Muscle layer of colon (tissue), 2 donors: ENCODE results near the gene CNBD2.
A peak's percentile ranks its signal among the peaks of the same experiment; 100 is the strongest.
"Not testable (repeated sequence)": the region's sequence is repeated elsewhere in the genome, so short reads cannot be mapped to it uniquely, and the experiment has no call there.

Experiments
- H3K27ac ChIP-seq: one replicate; pipeline ENCODE4 v1.7.0; 2013; ENCODE audit warnings: low read depth, mild to moderate bottlenecking, low read length, moderate library complexity
- H3K27me3 ChIP-seq, 2 donors: one replicate each; pipeline ENCODE4 v1.7.0; 2013; ENCODE audit warnings: low read length in 2 of 2, mild to moderate bottlenecking in 2 of 2; ENCODE audit not compliant: insufficient read depth in 2 of 2, control insufficient read depth in 1 of 2
- H3K36me3 ChIP-seq: one replicate; pipeline ENCODE4 v1.7.0; 2013; ENCODE audit warnings: mild to moderate bottlenecking, low read length; ENCODE audit not compliant: insufficient read depth
- H3K4me1 ChIP-seq: one replicate; pipeline ENCODE4 v1.7.0; 2013; ENCODE audit warnings: mild to moderate bottlenecking, low read length; ENCODE audit not compliant: insufficient read depth
- H3K4me3 ChIP-seq, 2 donors: one replicate each; pipeline ENCODE4 v1.7.0; 2013; ENCODE audit warnings: low read length in 2 of 2, low read depth in 1 of 2, mild to moderate bottlenecking in 1 of 2, moderate library complexity in 1 of 2
- H3K9ac ChIP-seq: one replicate; pipeline ENCODE4 v1.7.0; 2013; ENCODE audit warnings: low read length
- H3K9me3 ChIP-seq: one replicate; pipeline ENCODE4 v1.7.0; 2013; ENCODE audit warnings: mild to moderate bottlenecking, low read length
- donor health status: abdominal sarcoma.
- donor health status: Adenocarcinoma of cecum.

CNBD2 gene

GRCh38 chr20:36030149-36030548, 61.8 kb downstream of the CNBD2 start:
- no peaks in the 10 kb centered on the region for H3K9me3 ChIP-seq
- no peaks in the 10 kb centered on the region for H3K27me3 ChIP-seq
- H3K36me3 ChIP-seq, result no peaks in the 10 kb centered on the region
- H3K4me3 ChIP-seq, result no peak overlapping the region
- no peak overlapping the region for H3K9ac ChIP-seq
- H3K4me1 ChIP-seq, result no peaks in the 10 kb centered on the region
- H3K27ac ChIP-seq, result no peak overlapping the region

- Histone ChIP-seq H3K4me3 (no peak overlapping the region), H3K4me1 (no peaks in the 10 kb centered on the region), H3K27ac (no peak overlapping the region), H3K36me3 (no peaks in the 10 kb centered on the region), H3K9ac (no peak overlapping the region), H3K9me3 (no peaks in the 10 kb centered on the region), H3K27me3 (no peaks in the 10 kb centered on the region)
These were observed 63.4 kb downstream of the CNBD2 start for GRCh38 chr20:36031806-36032205.

DNA sequence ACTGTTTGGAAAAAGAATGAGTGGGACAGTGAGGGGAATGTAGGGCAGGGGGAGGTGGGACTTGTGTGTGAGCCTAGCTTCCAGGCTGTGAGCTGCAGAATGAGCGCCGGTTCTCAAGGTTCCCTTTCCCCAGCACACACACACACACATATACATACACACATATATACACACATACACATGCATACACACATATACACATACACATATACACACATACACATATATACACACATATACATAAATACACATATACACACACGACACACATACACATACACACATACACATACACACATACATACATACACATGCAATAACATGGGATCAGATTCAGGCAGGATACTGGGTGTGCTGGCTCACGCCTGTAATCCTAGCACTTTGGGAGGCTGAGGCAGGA, 66.5 kb downstream of the CNBD2 start:
- Histone ChIP-seq H3K4me1 (no peaks in the 10 kb centered on the region), H3K9me3 (no peaks in the 10 kb centered on the region), H3K4me3 (no peak overlapping the region), H3K27ac (no peak overlapping the region), H3K27me3 (no peaks in the 10 kb centered on the region), H3K9ac (no peak overlapping the region), H3K36me3 (no peaks in the 10 kb centered on the region)

- H3K9me3 ChIP-seq, result no peaks in the 10 kb centered on the region
- no peak overlapping the region for H3K27ac ChIP-seq
- no peaks in the 10 kb centered on the region for H3K27me3 ChIP-seq
- H3K4me3 ChIP-seq, result no peak overlapping the region
- H3K9ac ChIP-seq, result no peak overlapping the region
- no peaks in the 10 kb centered on the region for H3K4me1 ChIP-seq
- H3K36me3 ChIP-seq, result no peaks in the 10 kb centered on the region
These were observed 67.4 kb downstream of the CNBD2 start for GRCh38 chr20:36035745-36036144.

- Histone ChIP-seq H3K4me3 (no peak overlapping the region), H3K36me3 (no peaks in the 10 kb centered on the region), H3K27ac (no peak overlapping the region), H3K4me1 (no peaks in the 10 kb centered on the region), H3K9ac (no peak overlapping the region), H3K9me3 (no peaks in the 10 kb centered on the region), H3K27me3 (no peaks in the 10 kb centered on the region)
These were observed 68.3 kb downstream of the CNBD2 start for GRCh38 chr20:36036688-36037087.

DNA sequence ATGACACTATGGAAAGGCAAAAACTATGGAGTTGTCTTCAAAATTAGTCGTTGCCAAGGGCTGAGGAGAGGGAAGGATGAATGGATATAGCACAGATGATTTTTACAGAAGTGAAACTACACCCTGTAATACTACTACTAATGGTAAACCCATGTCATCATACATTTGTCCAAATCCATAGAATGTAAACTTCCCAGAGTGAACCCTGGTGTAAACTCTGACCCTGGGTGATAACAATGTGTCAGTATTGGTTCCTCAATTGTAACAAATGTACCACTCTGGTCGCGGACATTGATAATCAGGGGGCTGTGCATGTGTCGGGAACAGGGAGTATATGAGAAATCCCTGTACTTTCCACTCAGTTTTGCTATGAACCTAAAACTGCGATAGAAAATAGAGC, 72.2 kb downstream of the CNBD2 start:
- no peak overlapping the region for H3K27ac ChIP-seq
- no peaks in the 10 kb centered on the region for H3K36me3 ChIP-seq
- H3K4me1 ChIP-seq, result no peaks in the 10 kb centered on the region
- no peak overlapping the region for H3K9ac ChIP-seq
- no peaks in the 10 kb centered on the region for H3K27me3 ChIP-seq
- no peaks in the 10 kb centered on the region for H3K9me3 ChIP-seq
- no peak overlapping the region for H3K4me3 ChIP-seq

- no peak overlapping the region for H3K9ac ChIP-seq
- no peaks in the 10 kb centered on the region for H3K27me3 ChIP-seq
- H3K4me3 ChIP-seq, result no peak overlapping the region
- peaks cover 7% of the 10 kb centered on the region for H3K4me1 ChIP-seq
- no peaks in the 10 kb centered on the region for H3K9me3 ChIP-seq
- H3K27ac ChIP-seq, result no peak overlapping the region
- H3K36me3 ChIP-seq, result no peaks in the 10 kb centered on the region
These were observed 75.1 kb downstream of the CNBD2 start for GRCh38 chr20:36043441-36043840.

- no peaks in the 10 kb centered on the region for H3K9me3 ChIP-seq
These were observed 75.6 kb downstream of the CNBD2 start for GRCh38 chr20:36043892-36044515.

GRCh38 chr20:36045373-36045714, 77.0 kb downstream of the CNBD2 start:
- no peak overlapping the region for H3K27ac ChIP-seq
- no peaks in the 10 kb centered on the region for H3K27me3 ChIP-seq
- no peak overlapping the region for H3K9ac ChIP-seq
- H3K4me1 ChIP-seq, result peaks cover 9% of the 10 kb centered on the region
- no peaks in the 10 kb centered on the region for H3K9me3 ChIP-seq
- H3K4me3 ChIP-seq, result no peak overlapping the region
- no peaks in the 10 kb centered on the region for H3K36me3 ChIP-seq

More at GRCh38 chr20:36043892-36044515, 75.6 kb downstream of the CNBD2 start:
- no peak overlapping the region for H3K27ac ChIP-seq
- no peak overlapping the region for H3K4me3 ChIP-seq
- peaks cover 9% of the 10 kb centered on the region for H3K4me1 ChIP-seq
- no peaks in the 10 kb centered on the region for H3K36me3 ChIP-seq
- no peak overlapping the region for H3K9ac ChIP-seq
- H3K27me3 ChIP-seq, result no peaks in the 10 kb centered on the region

DNA sequence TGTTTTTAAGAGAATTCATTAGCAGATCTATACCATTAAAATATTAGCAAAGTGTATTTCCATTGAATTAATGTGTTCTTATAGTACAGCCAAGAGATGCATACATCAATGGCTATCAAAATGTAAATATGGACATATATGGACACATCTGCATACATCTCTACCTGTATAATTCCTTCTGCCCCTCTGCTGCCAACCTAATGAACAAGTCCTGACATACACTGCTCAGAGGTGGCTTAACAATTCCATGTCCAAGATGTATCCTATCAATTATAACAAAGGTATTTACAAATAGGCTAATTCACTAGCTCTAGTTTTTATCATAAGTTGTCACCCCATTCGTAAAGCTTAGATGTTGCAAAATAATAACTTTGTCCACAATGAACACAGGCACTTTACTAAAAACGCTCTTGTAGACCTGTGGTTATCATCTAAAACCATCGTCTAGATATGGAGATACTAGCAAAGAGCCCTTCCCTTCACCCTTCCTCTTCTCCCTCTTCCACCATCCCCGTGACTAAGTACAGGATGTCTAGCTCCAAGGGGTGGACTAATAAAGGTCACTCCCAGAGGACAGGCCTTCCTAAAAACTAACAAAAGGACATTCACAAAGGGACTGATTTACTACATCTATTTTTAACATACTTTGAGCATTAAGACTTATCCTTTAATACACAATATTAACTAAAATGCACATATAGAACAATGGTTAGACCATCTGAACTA, 77.8 kb downstream of the CNBD2 start:
- H3K9me3 ChIP-seq, H3K36me3 ChIP-seq, H3K4me3 ChIP-seq, H3K27ac ChIP-seq, H3K9ac ChIP-seq, H3K27me3 ChIP-seq: not testable (repeated sequence)
- H3K4me1 ChIP-seq, result peaks cover 12% of the 10 kb centered on the region

DNA sequence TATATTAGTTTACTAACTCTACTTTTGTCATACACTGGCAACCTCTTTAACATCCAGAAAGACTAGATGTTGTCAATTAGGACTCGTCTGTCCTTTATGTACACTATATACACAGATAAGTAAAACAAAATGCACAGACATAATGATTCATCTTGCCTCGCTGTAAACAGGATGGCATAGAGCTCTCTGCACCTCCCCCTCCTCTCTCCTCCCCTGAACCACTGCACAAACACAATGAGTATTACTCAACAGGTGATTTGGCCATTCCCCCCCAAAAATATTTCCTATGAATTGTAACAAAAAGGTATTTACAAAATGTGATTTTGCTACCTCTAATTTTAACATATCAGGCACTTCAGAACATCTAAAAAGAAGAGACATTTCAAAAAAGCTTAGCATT, 81.0 kb downstream of the CNBD2 start:
- not testable (repeated sequence) for H3K36me3 ChIP-seq, H3K9ac ChIP-seq, H3K27me3 ChIP-seq, H3K9me3 ChIP-seq, H3K27ac ChIP-seq
- Histone ChIP-seq H3K4me3 (peak overlapping the region in 1 of 2 donors; percentile 46), H3K4me1 (peaks cover 16% of the 10 kb centered on the region)
